Hepatocyte (in vitro differentiated cells): ENCODE results near the gene RNF111. TPM values are rescaled to one million over a fixed set of nuclear protein-coding genes. Genes with fewer than 3 reads are reported as not detected.
A peak's percentile ranks its signal among the peaks of the same experiment; 100 is the strongest.

Experiments
- DNase-seq: peaks from one replicate; pipeline ENCODE4 v3.0.0-alpha.2; 2016; ENCODE audit warnings: low spot score
- H2AFZ ChIP-seq: fragments of 200-600 bp; sonication (generic); 2 replicates; pipeline ENCODE4 v1.6.0; 2016; ENCODE audit warnings: antibody characterized with exemption, mild to moderate bottlenecking
- H3K27ac ChIP-seq: fragments of 200-600 bp; sonication (generic); 2 replicates; pipeline ENCODE4 v1.5.1; 2016; ENCODE audit warnings: mild to moderate bottlenecking
- H3K27me3 ChIP-seq: fragments of 200-600 bp; sonication (generic); 2 replicates; pipeline ENCODE4 v1.6.1; 2016
- H3K36me3 ChIP-seq: fragments of 200-600 bp; sonication (generic); replicated peaks from 2 replicates; pipeline ENCODE4 v1.5.1; 2016; ENCODE audit warnings: low read depth; ENCODE audit not compliant: insufficient read depth
- H3K4me1 ChIP-seq: fragments of 200-600 bp; sonication (generic); 2 replicates; pipeline ENCODE4 v1.5.1; 2016; ENCODE audit warnings: mild to moderate bottlenecking, moderate library complexity; ENCODE audit not compliant: insufficient read depth
- H3K4me2 ChIP-seq: fragments of 200-600 bp; sonication (generic); 2 replicates; pipeline ENCODE4 v1.6.0; 2016
- H3K4me3 ChIP-seq: fragments of 200-600 bp; sonication (generic); 2 replicates; pipeline ENCODE4 v1.5.1; 2016; ENCODE audit warnings: mild to moderate bottlenecking
- H3K79me2 ChIP-seq: fragments of 200-600 bp; sonication (generic); 2 replicates; pipeline ENCODE4 v1.6.0; 2017; ENCODE audit warnings: mild to moderate bottlenecking
- H3K9me2 ChIP-seq: fragments of 200-600 bp; sonication (generic); replicated peaks from 2 replicates; pipeline ENCODE4 v1.6.0; 2017; ENCODE audit warnings: mild to moderate bottlenecking; ENCODE audit not compliant: insufficient read depth
- H3K9me3 ChIP-seq: fragments of 200-600 bp; sonication (generic); 2 replicates; pipeline ENCODE4 v1.5.1; 2016; ENCODE audit warnings: low read depth, mild to moderate bottlenecking
- H4K20me1 ChIP-seq: fragments of 200-600 bp; sonication (generic); 2 replicates; pipeline ENCODE4 v1.6.0; 2016; ENCODE audit warnings: mild to moderate bottlenecking; ENCODE audit not compliant: insufficient read depth, poor library complexity, severe bottlenecking
- CTCF ChIP-seq: fragments of 200-600 bp; sonication (generic); IDR thresholded peaks from 2 replicates; pipeline ENCODE4 v1.5.1; 2016; ENCODE audit warnings: antibody characterized with exemption, mild to moderate bottlenecking; ENCODE audit not compliant: poor library complexity
- EZH2 ChIP-seq: fragments of 200-600 bp; sonication (generic); IDR thresholded peaks from 2 replicates; pipeline ENCODE4 v1.6.1; 2016; ENCODE audit warnings: antibody characterized with exemption, mild to moderate bottlenecking, borderline replicate concordance
- EZH2phosphoT487 ChIP-seq: fragments of 200-600 bp; sonication (generic); IDR thresholded peaks from one replicate; pipeline ENCODE4 v1.6.1; 2018; ENCODE audit warnings: antibody characterized with exemption, mild to moderate bottlenecking, low read depth, moderate library complexity; ENCODE audit not compliant: unreplicated experiment, severe bottlenecking
- WGBS: methylation state at CpG from one replicate; pipeline ENCODE4 v1.1.6; 2016; ENCODE audit warnings: low lambda C conversion rate; ENCODE audit errors: missing lambda C conversion rate; 5-methylcytosine and 5-hydroxymethylcytosine counted together
- polyA plus RNA-seq: library from polyadenylated mRNA; unstranded; fragments of >200 nt; fragmentation: Nextera tagmentation; extraction: Ambion mirVana; gene quantifications from 2 replicates; pipeline ENCODE4 v1.2.1, GENCODE V29; 2016
- total RNA-seq: library from RNA; depleted of rRNA; stranded (reverse); fragments of >200 nt; gene quantifications from 2 replicates; pipeline ENCODE4 v1.2.3, GENCODE V29; 2014

The RNF111 gene
- total and polyA plus RNA-seq, 2 experiments from 2014 or later = 11.3 to 22.1 TPM

- WGBS = 72% methylated on average over 2 of the region's 2 CpGs
- no peak for DNase-seq
These were observed 111.8 kb downstream of the RNF111 start for GRCh38 chr15:59099162-59099685.

GRCh38 chr15:59104602-59104911 lies 117.1 kb downstream of the RNF111 start:
- H2AFZ ChIP-seq = peak overlapping the region; percentile 89
- peaks cover 5% of the 10 kb centered on the region for H3K4me1 ChIP-seq
- no peaks in the 10 kb centered on the region for H4K20me1 ChIP-seq
- H3K27me3 ChIP-seq = no peaks in the 10 kb centered on the region
- H3K36me3 ChIP-seq = no peaks in the 10 kb centered on the region
- no peaks in the 10 kb centered on the region for H3K9me3 ChIP-seq
- H3K4me2 ChIP-seq = peak overlapping the region; percentile 90
- H3K27ac ChIP-seq = peak overlapping the region; percentile 81
- H3K4me3 ChIP-seq = peak overlapping the region; percentile 50
- WGBS = 3% methylated on average over 9 of the region's 9 CpGs
- H3K9me2 ChIP-seq = no peaks in the 10 kb centered on the region
- TF ChIP-seq EZH2phosphoT487 (no peak), EZH2 (no peak), CTCF (no peak)
- DNase-seq = no peak
- H3K79me2 ChIP-seq = peaks cover 16% of the 10 kb centered on the region

More at GRCh38 chr15:59099162-59099685, 111.8 kb downstream of the RNF111 start:
- Histone ChIP-seq H3K9me2 (no peaks in the 10 kb centered on the region), H3K79me2 (no peaks in the 10 kb centered on the region), H3K9me3 (no peaks in the 10 kb centered on the region), H3K4me3 (no peak overlapping the region), H3K4me1 (no peaks in the 10 kb centered on the region), H2AFZ (no peak overlapping the region), H3K27ac (no peak overlapping the region), H3K27me3 (no peaks in the 10 kb centered on the region), H3K4me2 (no peak overlapping the region), H4K20me1 (no peaks in the 10 kb centered on the region), H3K36me3 (no peaks in the 10 kb centered on the region)
- no peak for TF ChIP-seq EZH2
- no peak for TF ChIP-seq EZH2phosphoT487
- no peak for TF ChIP-seq CTCF

GRCh38 chr15:59104912-59105732 lies 117.7 kb downstream of the RNF111 start, which contains the start of gene CCNB2:
CCNB2 (plus strand) TSS chr15:59105146; CDS start chr15:59105269, 123 bp downstream.
- DNase-seq = peak; percentile 93
- peak within 1 kb of the TSS; percentile 90 for H3K4me2 ChIP-seq
- peak within 1 kb of the TSS; percentile 81 for H3K27ac ChIP-seq
- H3K27me3 ChIP-seq = no peaks in the 10 kb centered on the region
- no peak for TF ChIP-seq EZH2
- no peak for TF ChIP-seq CTCF
- TF ChIP-seq EZH2phosphoT487 = no peak
- peak within 1 kb of the TSS; percentile 89 for H2AFZ ChIP-seq
- H3K79me2 ChIP-seq = peaks cover 16% of the 10 kb centered on the region
- H3K9me2 ChIP-seq = no peaks in the 10 kb centered on the region
- H3K4me3 ChIP-seq = peak within 1 kb of the TSS; percentile 56
- WGBS = 1% methylated on average over 57 of the region's 57 CpGs
- no peaks in the 10 kb centered on the region for H4K20me1 ChIP-seq
- H3K4me1 ChIP-seq = peaks cover 5% of the 10 kb centered on the region
- no peaks in the 10 kb centered on the region for H3K9me3 ChIP-seq
- no peaks in the 10 kb centered on the region for H3K36me3 ChIP-seq
